KMS-11 (cell line): ENCODE measurements around the gene NLGN1.

ENCODE experiments used
- H2AFZ ChIP-seq: fragments of 200-600 bp; sonication (generic); 2 replicates; pipeline ENCODE4 v1.6.1; 2016; ENCODE audit warnings: antibody characterized with exemption, mixed run types, low read depth
- H3K27ac ChIP-seq: fragments of 200-600 bp; sonication (generic); 2 replicates; pipeline ENCODE4 v1.6.1; 2016; ENCODE audit warnings: mild to moderate bottlenecking, mixed run types
- H3K27me3 ChIP-seq: fragments of 200-600 bp; sonication (generic); 2 replicates; pipeline ENCODE4 v1.6.1; 2017; ENCODE audit warnings: mild to moderate bottlenecking, low read depth, mixed run types, moderate library complexity; ENCODE audit not compliant: insufficient read depth
- H3K36me3 ChIP-seq: fragments of 200-600 bp; sonication (generic); 2 replicates; pipeline ENCODE4 v1.6.1; 2017; ENCODE audit warnings: mild to moderate bottlenecking, mixed run types; ENCODE audit not compliant: insufficient read depth
- H3K4me1 ChIP-seq: fragments of 200-600 bp; sonication (generic); 2 replicates; pipeline ENCODE4 v1.6.1; 2016; ENCODE audit warnings: mild to moderate bottlenecking, low read depth, mixed run types; ENCODE audit not compliant: poor library complexity, severe bottlenecking
- H3K4me2 ChIP-seq: fragments of 200-600 bp; sonication (generic); 2 replicates; pipeline ENCODE4 v1.7.0; 2016; ENCODE audit warnings: mild to moderate bottlenecking, mixed run types
- H3K4me3 ChIP-seq: fragments of 200-600 bp; sonication (generic); IDR thresholded peaks from 2 replicates; pipeline ENCODE4 v1.6.1; 2017; ENCODE audit warnings: low read depth, low read length, mixed read lengths; ENCODE audit not compliant: insufficient read depth
- H3K79me2 ChIP-seq: fragments of 200-600 bp; sonication (generic); 2 replicates; pipeline ENCODE4 v1.6.1; 2016; ENCODE audit warnings: low read depth, mixed run types; ENCODE audit not compliant: insufficient read depth
- H3K9ac ChIP-seq: fragments of 200-600 bp; sonication (generic); 2 replicates; pipeline ENCODE4 v1.6.1; 2016; ENCODE audit warnings: mild to moderate bottlenecking, mixed run types
- H4K20me1 ChIP-seq: fragments of 200-600 bp; sonication (generic); 2 replicates; pipeline ENCODE4 v1.6.1; 2016; ENCODE audit warnings: mild to moderate bottlenecking, mixed run types; ENCODE audit not compliant: insufficient read depth
- CTCF ChIP-seq: fragments of 200-600 bp; sonication (generic); conservative IDR thresholded peaks from 2 replicates; pipeline ENCODE4 v1.6.1; 2017; ENCODE audit warnings: low read depth, mild to moderate bottlenecking, antibody characterized with exemption, low read length, moderate library complexity, mixed read lengths

The NLGN1 gene

GRCh38 chr3:173912126-173912525, 514.6 kb downstream of the NLGN1 start:
- no peaks in the 10 kb centered on the region for H3K36me3 ChIP-seq
- no peak overlapping the region for H3K4me2 ChIP-seq
- H3K27ac ChIP-seq: no peak overlapping the region
- H3K4me3 ChIP-seq: no peak overlapping the region
- H2AFZ ChIP-seq: no peak overlapping the region
- no peaks in the 10 kb centered on the region for H3K27me3 ChIP-seq
- no peak for TF ChIP-seq CTCF
- H3K9ac ChIP-seq: no peak overlapping the region
- peaks cover 24% of the 10 kb centered on the region for H3K4me1 ChIP-seq
- H3K79me2 ChIP-seq: no peaks in the 10 kb centered on the region
- H4K20me1 ChIP-seq: no peaks in the 10 kb centered on the region

- Histone ChIP-seq H3K4me3 (no peak overlapping the region), H4K20me1 (no peaks in the 10 kb centered on the region), H3K36me3 (no peaks in the 10 kb centered on the region), H3K9ac (no peak overlapping the region), H3K4me1 (peaks cover 35% of the 10 kb centered on the region), H3K27ac (no peak overlapping the region), H3K4me2 (no peak overlapping the region), H3K79me2 (no peaks in the 10 kb centered on the region), H3K27me3 (no peaks in the 10 kb centered on the region), H2AFZ (no peak overlapping the region)
- TF ChIP-seq CTCF: no peak
These were observed 515.9 kb downstream of the NLGN1 start for GRCh38 chr3:173913397-173913796.

GRCh38 chr3:173913974-173914421, 516.5 kb downstream of the NLGN1 start:
- Histone ChIP-seq H3K4me1 (peaks cover 40% of the 10 kb centered on the region), H3K36me3 (no peaks in the 10 kb centered on the region), H3K9ac (no peak overlapping the region), H3K4me3 (no peak overlapping the region), H3K27ac (no peak overlapping the region), H3K4me2 (no peak overlapping the region), H3K27me3 (no peaks in the 10 kb centered on the region), H4K20me1 (no peaks in the 10 kb centered on the region), H3K79me2 (no peaks in the 10 kb centered on the region), H2AFZ (no peak overlapping the region)
- TF ChIP-seq CTCF: no peak

GRCh38 chr3:173916799-173917198, 519.3 kb downstream of the NLGN1 start:
- TF ChIP-seq CTCF: no peak
- no peaks in the 10 kb centered on the region for H3K79me2 ChIP-seq

More at GRCh38 chr3:173916799-173917198, 519.3 kb downstream of the NLGN1 start:
- Histone ChIP-seq H3K4me1 (peaks cover 68% of the 10 kb centered on the region), H3K36me3 (no peaks in the 10 kb centered on the region), H3K27ac (no peak overlapping the region), H3K4me3 (no peak overlapping the region), H3K4me2 (peak overlapping the region; percentile 27), H4K20me1 (no peaks in the 10 kb centered on the region), H3K27me3 (no peaks in the 10 kb centered on the region), H2AFZ (0 out of 2 replicates have a peak overlapping the region, but pooled peaks have one; percentile 0), H3K9ac (no peak overlapping the region)
